ENCODE measurements around the gene TMEM98. TPM values are rescaled to one million over a fixed set of nuclear protein-coding genes. Genes with fewer than 3 reads are reported as not detected.

TMEM98 gene
- polyA plus RNA-seq, 2 of the 4 experiments (the other 2 are of a cell fraction) = 46.6 to 61.0 TPM

- Histone ChIP-seq H3K4me2 (no peak overlapping the region), H3K4me3 (no peak overlapping the region), H3K27ac (no peak overlapping the region), H3K9me3 (no peaks in the 10 kb centered on the region), H3K4me1 (no peaks in the 10 kb centered on the region)
- no peak for DNase-seq (ENCODE audit: low read depth in 1 of 2, low spot score in 1 of 2)
- FAIRE-seq = no peak
- POLR2A ChIA-PET = no interaction called here
- TF ChIP-seq CEBPB (IDR thresholded peaks at IDR 0.05) (no peak), RAD21 (conservative IDR thresholded peaks at IDR 0.05 in 1 of 2, IDR thresholded peaks at IDR 0.05 in 1 of 2) (no peak), HOXB13 (CRISPR knock-in tag; IDR thresholded peaks at IDR 0.05; ENCODE audit: low read depth) (no peak), MYC (IDR thresholded peaks at IDR 0.05; ENCODE audit: borderline replicate concordance, low read length) (no peak), CBX8 (IDR thresholded peaks at IDR 0.05) (no peak), USF2 (IDR thresholded peaks at IDR 0.05) (no peak), ZNF302 (CRISPR knock-in tag; IDR thresholded peaks at IDR 0.05) (no peak), MAFK (IDR thresholded peaks at IDR 0.05; ENCODE audit: partially characterized antibody) (no peak), ZFP36 (IDR thresholded peaks at IDR 0.05; ENCODE audit: borderline replicate concordance, partially characterized antibody) (no peak), ELK1 (IDR thresholded peaks at IDR 0.05; ENCODE audit: low read depth, low read length) (no peak), EP300 (IDR thresholded peaks at IDR 0.05) (no peak), EHMT2 (IDR thresholded peaks at IDR 0.05; ENCODE audit: low read depth) (no peak), RFX5 (IDR thresholded peaks at IDR 0.05) (no peak), RNF2 (IDR thresholded peaks at IDR 0.05; ENCODE audit: borderline replicate concordance, low read depth) (no peak), RCOR1 (IDR thresholded peaks at IDR 0.05; ENCODE audit: low read depth, low read length) (no peak), ZC3H11A (IDR thresholded peaks at IDR 0.05) (no peak), TP53 (CRISPR knock-in tag; IDR thresholded peaks at IDR 0.05) (no peak), NFE2L2 (conservative IDR thresholded peaks at IDR 0.05; ENCODE audit: low read length) (no peak), BCL3 (IDR thresholded peaks at IDR 0.05) (no peak)
- no peak for ATAC-seq
- CTCF ChIA-PET = interaction anchor here (1.7 kb wide), 1 partner anchor 24 kb away, joined by 4 read pairs; no protein-coding TSS in a partner anchor
- WGBS (ENCODE audit: missing lambda C conversion rate) = 69% methylated on average over 4 of the region's 4 CpGs
Observed at GRCh38 chr17:32901743-32902142, 26.2 kb upstream of the TMEM98 start.

GRCh38 chr17:32903774-32904673 is 23.9 kb upstream of the TMEM98 start:
- no peak for FAIRE-seq
- CTCF ChIA-PET = interaction anchor here (0.6 to 2.2 kb wide), 4 partner anchors 8 to 121 kb away, joined by 3 to 6 read pairs (median 4); partner anchors contain the start of gene MYO1D
- TF ChIP-seq HEYL (CRISPR knock-in tag; IDR thresholded peaks at IDR 0.05) (no peak), HMGXB4 (CRISPR knock-in tag; IDR thresholded peaks at IDR 0.05; ENCODE audit: borderline replicate concordance) (no peak), KDM1A (IDR thresholded peaks at IDR 0.05; ENCODE audit: low read depth) (no peak), RFX5 (IDR thresholded peaks at IDR 0.05) (no peak), ELK1 (IDR thresholded peaks at IDR 0.05; ENCODE audit: low read depth, low read length) (no peak), EHF (CRISPR knock-in tag; IDR thresholded peaks at IDR 0.05) (no peak), MAFK (IDR thresholded peaks at IDR 0.05; ENCODE audit: partially characterized antibody) (no peak), HES2 (IDR thresholded peaks at IDR 0.05) (no peak), GATA3 (IDR thresholded peaks at IDR 0.05; ENCODE audit: borderline replicate concordance) (no peak), NPAS2 (CRISPR knock-in tag; IDR thresholded peaks at IDR 0.05; ENCODE audit: borderline replicate concordance) (no peak), ATOH8 (CRISPR knock-in tag; IDR thresholded peaks at IDR 0.05; ENCODE audit: low read depth) (no peak), RAD21 (conservative IDR thresholded peaks at IDR 0.05 in 1 of 2, IDR thresholded peaks at IDR 0.05 in 1 of 2) (no peak), RCOR1 (IDR thresholded peaks at IDR 0.05; ENCODE audit: low read depth, low read length) (no peak)

More at GRCh38 chr17:32903774-32904673, 23.9 kb upstream of the TMEM98 start:
- no peak overlapping the region for H3K4me3 ChIP-seq
- no peak for DNase-seq (ENCODE audit: low read depth in 1 of 2, low spot score in 1 of 2)
- no peak overlapping the region for H3K4me2 ChIP-seq
- 42% methylated on average over 5 of the region's 5 CpGs for WGBS (ENCODE audit: missing lambda C conversion rate)
- POLR2A ChIA-PET = no interaction called here
- no peaks in the 10 kb centered on the region for H3K9me3 ChIP-seq
- no peak overlapping the region for H3K27ac ChIP-seq
- H3K4me1 ChIP-seq = no peaks in the 10 kb centered on the region
- no peak for ATAC-seq

Measured in A549 (cell line).